SKM-1 treated with dmso at 0.1 percent for 144 hours (cell line): ENCODE measurements around the gene STAT3.

Experiments used
- DNase-seq: peaks from one replicate; lab custom pipeline; 2025; ENCODE audit not compliant: unreplicated experiment; lab: John Stamatoyannopoulos, UW

STAT3 gene

DNA sequence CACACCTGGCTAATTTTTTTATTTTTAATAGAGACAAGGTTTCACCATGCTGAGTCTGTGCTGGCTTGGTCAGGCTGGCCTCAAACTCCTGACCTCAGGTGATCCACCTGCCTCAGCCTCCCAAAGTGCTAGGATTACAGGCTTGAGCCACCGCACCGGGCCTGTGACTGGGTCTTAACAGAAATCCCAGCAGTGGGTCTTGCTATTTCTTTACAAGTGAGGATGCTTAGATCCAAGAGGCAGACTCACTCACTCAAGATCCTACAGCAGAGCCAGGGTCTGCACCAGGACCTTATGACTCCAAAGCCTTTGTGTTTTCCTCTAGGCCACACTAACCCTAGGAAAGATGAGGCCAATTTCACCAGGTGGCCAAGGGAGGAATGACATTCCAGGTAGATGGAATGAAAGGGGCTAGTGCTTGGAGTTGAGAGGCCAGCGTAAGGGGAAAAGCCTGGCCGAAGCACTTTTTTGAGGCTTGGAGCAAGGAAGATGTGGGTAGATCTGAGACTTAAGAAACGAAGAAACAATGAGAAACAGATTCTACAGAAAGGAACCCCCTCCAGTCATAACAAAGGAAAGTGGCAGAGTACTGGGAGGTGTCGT lies 105.7 kb downstream of the STAT3 start:
- no peak for DNase-seq

- no peak for DNase-seq
These were observed 106.6 kb downstream of the STAT3 start for GRCh38 chr17:42281571-42282096.

DNA sequence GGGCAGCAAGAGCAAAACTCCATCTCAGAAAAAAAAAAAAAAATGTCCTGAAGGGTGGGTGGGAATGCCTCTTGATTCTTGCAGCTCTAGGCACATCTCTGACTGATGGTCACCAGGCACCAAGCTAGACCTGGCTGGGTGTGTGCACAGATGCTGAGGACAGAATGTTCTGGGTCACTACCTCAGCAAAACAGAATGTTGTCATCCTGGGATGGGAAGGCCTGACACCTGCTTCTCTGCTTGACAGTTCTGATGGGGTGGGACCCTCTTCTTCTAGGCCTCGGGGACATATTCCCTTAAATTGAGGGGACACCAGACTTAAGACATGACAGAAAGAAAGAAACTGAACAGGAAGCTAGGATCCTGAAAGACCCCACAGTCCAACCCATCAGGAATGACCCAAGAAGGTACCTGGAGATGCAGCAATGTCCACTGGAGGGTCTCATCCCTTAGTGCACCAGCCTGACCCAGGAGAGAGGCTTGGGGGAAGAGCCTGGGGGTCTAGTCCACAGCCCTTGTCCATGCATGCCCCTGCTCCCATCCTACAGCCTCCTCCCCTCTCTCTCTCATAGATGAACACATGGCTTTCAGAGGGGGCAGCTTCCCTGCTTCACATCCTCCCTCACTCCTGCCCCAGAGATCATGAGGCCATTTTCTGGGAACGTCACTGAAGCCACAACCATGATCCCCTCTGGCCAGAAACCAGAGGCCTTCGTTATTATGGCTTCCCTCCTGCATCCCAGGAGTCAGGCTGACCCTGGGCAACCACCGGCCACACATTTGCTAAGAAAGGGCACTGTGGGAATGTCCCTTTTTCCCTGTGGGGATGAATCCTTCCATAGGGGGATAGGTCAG lies 108.2 kb downstream of the STAT3 start:
- DNase-seq, result no peak

DNA sequence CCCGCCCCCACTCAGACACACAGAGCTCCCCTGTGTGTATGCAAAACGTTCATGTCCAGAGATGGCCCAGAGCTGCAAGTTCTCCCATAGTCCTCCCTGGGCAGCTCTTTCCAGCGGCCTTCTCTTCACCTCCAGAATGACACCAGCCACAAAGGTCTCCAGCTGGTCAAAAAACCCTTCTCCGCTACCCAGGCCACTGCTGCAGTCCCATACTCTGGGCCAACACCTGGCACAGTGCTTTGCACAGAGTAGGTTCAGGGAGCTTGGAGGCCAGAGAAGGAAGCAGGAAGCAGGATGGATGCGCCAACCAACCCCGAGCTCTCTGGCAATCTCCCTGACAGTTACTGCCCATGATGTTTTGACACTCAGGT lies 110.9 kb downstream of the STAT3 start:
- DNase-seq, result peak; percentile 43

- peak; percentile 43 for DNase-seq
These were observed 111.5 kb downstream of the STAT3 start for GRCh38 chr17:42276609-42277341.

DNA sequence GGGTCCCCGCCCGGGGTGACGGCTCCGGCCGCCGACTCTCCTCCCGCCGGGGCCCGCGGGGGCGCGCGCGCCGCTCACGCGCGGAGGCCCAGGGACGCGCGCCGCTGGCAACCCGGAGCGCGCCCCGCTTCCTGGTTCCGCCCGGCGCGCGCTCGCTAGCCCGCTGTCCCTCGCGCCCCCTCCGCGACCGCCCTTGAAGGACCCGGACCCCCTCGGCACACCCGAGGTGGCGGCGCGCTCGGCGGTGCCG lies 112.0 kb downstream of the STAT3 start, which contains the start of gene STAT5B:
TSS of gene STAT5B (minus strand) at position 33 of the 250 bp plus-strand sequence. CDS start 44,264 bp downstream, outside the sequence.
- peak; percentile 43 for DNase-seq

DNA sequence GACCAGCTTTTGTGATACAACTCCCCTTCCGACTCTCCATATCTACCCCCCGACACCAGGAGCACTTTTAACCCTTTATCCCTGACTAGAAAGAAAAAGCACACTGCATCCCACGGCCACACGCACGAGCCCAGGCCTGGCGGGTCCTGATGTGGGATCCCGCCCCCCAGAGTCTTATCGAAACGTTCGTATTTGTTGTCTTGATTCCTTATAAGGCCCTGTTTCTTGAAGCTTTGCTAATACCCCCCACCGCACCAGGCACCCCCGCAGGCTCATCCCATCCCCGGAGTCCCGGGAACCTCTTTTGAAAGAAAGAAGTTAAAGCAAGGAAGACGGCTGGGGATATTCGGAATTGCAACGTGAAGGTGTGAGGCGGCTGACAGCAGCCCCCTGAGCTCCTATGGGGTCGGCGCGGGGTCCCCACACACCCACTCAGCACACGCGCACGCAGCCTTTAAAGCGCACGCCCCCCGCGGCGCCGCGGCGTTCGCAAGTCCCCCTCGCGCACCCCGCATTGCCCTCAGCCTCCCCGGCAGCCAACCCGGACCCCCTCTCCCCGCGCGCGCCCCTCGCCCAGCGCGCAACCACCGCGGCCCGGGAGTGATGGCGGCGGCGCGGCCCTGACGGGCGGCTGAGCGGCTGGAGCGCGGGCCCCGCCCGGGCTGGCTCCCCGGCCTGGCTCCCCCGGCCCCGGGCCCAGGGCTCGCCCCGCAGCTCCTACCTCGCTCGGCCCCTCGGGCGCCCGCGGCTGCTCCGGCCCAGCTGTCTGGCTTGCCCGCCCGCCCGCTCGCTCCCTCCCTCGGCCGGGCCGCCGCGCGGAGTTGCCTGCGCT lies 112.5 kb downstream of the STAT3 start:
- no peak for DNase-seq

DNA sequence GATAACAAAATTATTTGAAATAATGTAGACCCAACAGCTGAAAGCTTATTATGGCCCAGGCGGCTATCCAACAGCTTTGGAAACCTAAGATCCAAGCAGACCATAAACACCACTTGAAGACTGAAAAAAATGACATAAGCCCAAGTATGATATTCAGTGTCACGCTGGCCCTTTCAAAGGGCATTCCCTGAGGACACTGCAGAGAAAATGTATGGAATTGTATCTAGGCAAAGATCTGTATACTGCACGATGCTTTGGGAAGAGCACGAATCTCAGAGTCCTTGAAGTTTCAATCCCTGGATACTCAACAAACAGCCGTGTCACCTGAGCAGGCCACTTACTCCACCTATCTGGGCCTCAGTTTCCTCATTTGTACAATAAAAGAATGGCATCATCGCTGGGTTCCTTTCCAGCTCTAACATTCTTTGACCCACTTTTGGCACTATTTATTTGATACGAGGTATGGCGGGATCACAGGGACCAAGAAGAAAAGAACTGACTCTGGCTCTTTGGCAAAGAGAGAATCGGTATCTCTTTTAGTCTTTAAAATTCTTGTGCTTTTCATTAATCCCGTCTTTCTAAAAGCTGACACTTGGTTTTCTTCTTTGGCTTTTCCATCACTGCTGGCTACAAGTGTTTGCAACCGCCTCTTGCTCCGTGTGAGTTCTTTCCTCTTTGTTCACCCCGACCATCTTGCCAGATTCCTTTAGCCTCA lies 113.3 kb downstream of the STAT3 start:
- peak; percentile 23 for DNase-seq

DNA sequence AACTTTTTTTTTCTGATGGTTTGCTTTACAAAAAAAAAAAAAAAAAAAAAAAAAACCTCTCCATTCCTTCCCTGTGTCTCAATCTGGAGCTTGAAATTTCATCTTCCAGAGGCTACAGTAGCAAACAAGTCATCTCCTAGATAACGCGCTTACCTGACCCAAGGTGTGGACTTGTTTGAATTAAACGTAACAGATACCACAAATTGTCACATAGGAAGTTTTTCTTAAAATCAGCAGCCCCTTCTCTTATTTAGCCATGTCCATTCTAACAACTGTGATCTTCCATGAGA lies 114.0 kb downstream of the STAT3 start:
- DNase-seq, result no peak

DNA sequence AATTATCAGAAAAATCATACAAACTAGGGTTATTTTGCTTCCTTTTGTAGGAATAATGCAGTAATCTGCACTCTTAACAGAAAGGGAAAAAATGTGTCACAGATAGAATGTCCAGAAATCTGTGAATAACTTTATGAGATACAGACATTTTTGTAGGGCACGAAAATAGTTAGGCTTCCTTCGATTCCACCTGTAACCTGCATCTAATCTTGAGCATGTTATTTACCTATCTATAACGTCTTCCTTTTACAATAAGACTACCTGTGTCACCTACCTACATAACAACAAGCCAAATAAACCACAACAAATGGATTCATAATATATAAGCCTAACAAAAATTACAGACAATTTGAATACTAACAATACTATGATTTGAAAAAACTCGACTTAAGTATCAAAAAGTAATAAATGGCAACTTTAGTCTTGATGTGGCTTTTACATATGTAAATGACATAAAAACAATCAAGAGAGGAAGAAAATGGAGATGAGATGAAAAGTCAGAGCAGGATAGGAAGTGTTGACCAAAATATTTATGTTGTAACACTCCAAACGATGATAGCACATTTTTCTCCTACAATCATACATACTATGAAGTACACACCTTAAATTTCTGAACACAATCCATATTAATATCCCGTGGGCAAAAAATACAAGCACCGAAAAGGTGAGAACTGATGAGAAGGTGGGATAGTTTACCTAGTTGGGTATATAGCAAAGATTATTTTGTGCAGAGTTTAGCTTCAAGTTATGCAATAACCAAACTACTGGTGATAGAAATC lies 114.6 kb downstream of the STAT3 start:
- no peak for DNase-seq

- no peak for DNase-seq
These were observed 115.9 kb downstream of the STAT3 start for GRCh38 chr17:42272162-42272907.

- DNase-seq, result no peak
These were observed 116.5 kb downstream of the STAT3 start for GRCh38 chr17:42271779-42272035.

GRCh38 chr17:42271006-42271778 lies 117.0 kb downstream of the STAT3 start:
- DNase-seq, result no peak

- no peak for DNase-seq
These were observed 117.6 kb downstream of the STAT3 start for GRCh38 chr17:42270596-42270995.

DNA sequence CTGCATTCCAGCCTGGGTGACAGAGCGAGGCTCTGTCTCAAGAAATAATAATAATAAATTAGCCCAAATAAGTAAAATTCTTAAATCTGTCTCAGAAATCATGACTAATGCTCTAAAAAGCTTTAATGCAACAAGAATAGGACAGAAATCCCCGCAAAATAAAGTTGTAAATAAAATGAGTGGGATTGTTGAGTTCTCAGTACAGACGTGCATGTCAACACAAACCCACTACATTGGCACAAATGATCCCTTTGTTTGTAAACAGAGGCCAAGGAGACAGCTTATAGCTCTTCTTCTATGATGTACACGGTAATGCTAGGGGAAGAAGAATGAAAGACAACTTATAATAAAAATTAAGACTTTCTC lies 118.1 kb downstream of the STAT3 start:
- no peak for DNase-seq

DNA sequence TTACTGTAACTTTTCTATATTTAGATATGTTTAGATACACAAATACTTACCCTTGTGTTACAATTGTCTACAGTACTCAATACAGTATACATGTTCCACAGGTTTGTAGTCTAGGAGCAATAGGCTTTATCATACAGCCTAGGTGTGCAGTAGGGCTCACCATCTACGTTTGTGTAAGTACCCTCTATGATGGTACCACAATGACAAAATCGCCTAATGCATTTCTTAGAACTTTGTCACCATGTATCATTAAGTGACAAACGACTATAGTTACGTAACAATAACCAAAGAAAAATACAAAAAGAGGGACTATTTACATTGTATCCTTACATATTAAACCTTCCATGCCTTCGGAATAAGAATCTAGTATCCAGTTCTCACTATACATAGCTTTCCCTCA lies 120.0 kb downstream of the STAT3 start:
- DNase-seq, result no peak

GRCh38 chr17:42266918-42267766 lies 121.1 kb downstream of the STAT3 start:
- no peak for DNase-seq

DNA sequence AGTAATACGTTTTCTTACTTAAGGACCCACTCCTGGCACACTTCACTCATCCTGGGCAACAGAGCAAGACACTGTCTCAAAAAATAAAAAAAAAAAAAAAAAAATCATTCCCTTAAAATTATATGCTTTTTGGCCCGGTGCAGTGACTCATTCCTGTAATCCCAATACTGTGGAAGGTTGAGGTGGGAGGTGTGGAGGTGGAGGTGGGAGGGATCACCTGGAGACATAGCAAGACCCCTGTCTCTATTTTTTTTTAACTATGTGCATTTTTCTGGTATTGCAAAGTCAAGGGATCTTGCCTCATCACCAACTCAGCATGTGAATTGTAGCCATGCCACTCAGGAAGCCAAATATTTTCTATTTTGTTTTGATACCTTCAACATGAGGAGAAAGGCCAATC lies 121.8 kb downstream of the STAT3 start:
- DNase-seq, result no peak
